ENCODE results near the gene CBFB.

GRCh38 chr16:66991545-66992077, 37.3 kb upstream of the CBFB start:
- no peak for TF ChIP-seq GATA2 (IDR thresholded peaks at IDR 0.05; ENCODE audit: low read depth, low read length)
- TF ChIP-seq GATA3 (IDR thresholded peaks at IDR 0.05; ENCODE audit: low read depth, low read length) = no peak
